HG02981 (cell line): ENCODE results near the gene ERN1.
"Not testable (repeated sequence)": the region's sequence is repeated elsewhere in the genome, so short reads cannot be mapped to it uniquely, and the experiment has no call there.

Experiments
- ATAC-seq: cut with Tn5 transposase; IDR thresholded peaks from one replicate; pipeline ENCODE4 v1.9.1; 2021; ENCODE audit warnings: mild to moderate bottlenecking, moderate library complexity; ENCODE audit not compliant: unreplicated experiment

Gene ERN1

DNA sequence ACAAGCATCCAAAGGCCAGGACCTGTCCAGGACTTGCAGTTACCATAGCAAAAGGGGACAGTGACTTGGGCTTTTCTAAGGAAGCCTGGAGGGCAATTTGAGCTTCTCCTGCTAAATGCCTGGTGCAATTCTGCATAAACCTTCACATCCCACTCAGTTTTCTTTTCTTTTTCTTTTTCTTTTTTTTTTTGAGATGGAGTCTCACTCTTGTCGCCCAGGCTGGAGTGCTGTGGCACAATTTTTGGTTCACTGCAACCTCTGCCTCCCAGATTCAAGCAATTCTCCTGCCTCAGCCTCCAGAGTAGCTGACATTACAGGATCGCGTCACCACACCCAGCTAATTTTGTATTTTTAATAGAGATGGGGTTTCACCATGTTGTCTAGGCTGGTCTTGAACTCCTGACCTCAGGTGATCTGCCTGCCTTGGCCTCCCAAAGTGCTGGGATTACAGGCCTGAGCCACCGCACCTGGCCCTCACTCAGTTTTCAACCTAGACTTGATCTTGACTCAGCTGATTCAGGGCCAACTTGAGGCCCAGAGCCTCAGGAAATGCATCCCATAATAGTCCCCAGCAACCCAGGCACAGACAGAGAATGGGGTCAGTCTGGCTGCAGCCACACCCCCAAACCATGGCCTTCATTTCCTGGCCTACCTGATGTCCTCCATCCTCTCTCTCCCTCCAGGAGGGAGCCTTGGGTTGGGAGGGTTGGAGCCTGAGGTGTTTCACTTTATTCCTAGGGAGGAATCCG lies 122.7 kb downstream of the ERN1 start:
- ATAC-seq = not testable (repeated sequence)

GRCh38 chr17:64006361-64007088 lies 123.4 kb downstream of the ERN1 start:
- ATAC-seq = no peak

DNA sequence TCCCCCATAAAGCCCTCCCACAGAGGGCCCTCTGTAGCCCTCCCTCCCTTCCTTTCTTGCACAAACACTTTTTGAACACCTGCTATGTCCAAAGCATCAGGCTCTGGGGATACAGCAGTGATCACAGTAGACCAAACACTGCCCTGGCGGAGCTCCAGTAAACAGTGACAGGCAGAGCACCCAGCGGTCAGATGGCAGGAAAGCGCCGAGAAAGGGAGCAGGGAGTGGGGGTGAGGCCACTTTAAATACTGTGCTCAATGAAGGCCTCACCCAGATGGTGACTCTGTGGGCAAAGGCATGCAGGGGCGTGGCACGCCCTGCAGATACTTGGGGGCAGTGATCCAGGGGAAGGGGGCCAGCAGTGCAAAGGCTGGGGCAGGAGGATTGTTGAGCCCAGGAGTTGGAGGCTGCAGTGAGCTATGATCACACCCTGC lies 124.2 kb downstream of the ERN1 start:
- no peak for ATAC-seq

GRCh38 chr17:64004903-64005733 lies 124.8 kb downstream of the ERN1 start:
- no peak for ATAC-seq

GRCh38 chr17:64004218-64004770 lies 125.7 kb downstream of the ERN1 start:
- no peak for ATAC-seq

DNA sequence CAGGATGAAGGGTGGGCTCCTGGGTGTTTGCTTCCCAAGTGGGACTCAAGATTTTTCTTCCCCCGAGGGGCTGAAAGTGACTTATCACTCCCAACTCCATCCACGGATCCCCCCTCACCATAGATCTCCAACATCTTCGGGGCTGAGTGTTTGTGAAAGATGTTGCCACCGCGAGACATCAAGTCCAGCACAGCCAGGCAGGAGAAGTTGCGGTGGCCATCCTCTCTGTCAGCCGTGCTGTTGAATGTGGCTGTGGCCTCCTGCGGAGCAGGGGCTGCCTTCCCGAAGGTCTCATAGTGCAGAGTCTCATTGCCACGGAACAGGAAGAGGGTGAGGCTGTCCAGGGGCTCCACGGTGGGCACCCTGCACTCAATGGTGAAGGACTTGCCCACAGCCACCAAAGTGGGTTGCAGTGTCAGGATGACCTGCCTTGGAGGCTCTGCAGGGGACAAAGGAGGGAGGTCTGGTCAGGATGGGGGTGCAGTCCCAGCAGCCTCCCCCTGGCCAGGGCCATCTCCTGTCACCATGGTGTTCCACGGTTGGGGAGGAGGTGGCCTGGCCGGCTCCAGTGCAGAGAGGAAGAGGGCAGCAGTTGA lies 126.3 kb downstream of the ERN1 start:
- ATAC-seq = no peak

- no peak for ATAC-seq
Observed at GRCh38 chr17:64002658-64003525, 127.1 kb downstream of the ERN1 start.

- no peak for ATAC-seq
Observed at GRCh38 chr17:64001763-64002529, 128.0 kb downstream of the ERN1 start.

- no peak for ATAC-seq
Observed at GRCh38 chr17:64001091-64001579, 128.8 kb downstream of the ERN1 start.

DNA sequence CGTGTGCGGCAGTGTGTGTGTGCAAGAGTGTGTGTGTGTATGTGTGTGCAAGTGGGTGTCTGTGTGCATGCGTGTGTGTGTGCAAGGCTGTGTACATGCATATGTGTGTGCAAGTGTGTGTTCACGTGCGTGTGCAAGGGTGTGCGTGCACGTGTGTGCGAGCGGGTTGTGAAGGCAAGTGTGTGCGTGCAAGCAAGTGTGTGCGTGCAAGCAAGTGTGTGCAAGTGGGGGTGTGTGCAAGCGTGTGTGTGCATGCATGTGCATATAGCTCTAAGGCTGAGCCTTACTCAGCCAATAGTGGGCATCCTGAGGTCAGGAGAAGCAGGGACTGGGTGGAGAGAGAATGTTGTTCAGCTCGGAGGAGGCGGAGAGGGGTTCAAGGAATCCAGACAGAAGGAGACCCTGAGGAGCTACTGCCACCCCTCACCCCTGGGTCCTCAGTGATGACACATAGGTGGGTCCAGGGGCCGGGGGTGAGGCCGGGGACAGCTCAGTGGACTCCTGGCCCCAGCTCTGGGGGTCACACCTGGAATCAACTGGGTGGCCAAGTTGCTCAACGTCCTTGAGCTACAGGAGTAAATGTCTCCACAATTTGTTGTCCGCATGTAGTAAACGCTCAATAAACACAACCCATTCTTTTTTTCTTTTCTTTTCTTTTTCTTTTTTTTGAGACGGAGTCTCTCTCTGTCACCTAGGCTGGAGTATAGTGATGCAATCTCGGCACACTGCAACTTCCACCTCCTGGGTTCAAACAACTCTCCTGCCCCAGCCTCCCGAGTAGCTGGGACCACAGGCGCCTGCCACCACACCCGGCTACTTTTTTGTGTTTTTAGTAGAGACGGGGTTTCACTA lies 130.0 kb downstream of the ERN1 start:
- ATAC-seq = no peak

DNA sequence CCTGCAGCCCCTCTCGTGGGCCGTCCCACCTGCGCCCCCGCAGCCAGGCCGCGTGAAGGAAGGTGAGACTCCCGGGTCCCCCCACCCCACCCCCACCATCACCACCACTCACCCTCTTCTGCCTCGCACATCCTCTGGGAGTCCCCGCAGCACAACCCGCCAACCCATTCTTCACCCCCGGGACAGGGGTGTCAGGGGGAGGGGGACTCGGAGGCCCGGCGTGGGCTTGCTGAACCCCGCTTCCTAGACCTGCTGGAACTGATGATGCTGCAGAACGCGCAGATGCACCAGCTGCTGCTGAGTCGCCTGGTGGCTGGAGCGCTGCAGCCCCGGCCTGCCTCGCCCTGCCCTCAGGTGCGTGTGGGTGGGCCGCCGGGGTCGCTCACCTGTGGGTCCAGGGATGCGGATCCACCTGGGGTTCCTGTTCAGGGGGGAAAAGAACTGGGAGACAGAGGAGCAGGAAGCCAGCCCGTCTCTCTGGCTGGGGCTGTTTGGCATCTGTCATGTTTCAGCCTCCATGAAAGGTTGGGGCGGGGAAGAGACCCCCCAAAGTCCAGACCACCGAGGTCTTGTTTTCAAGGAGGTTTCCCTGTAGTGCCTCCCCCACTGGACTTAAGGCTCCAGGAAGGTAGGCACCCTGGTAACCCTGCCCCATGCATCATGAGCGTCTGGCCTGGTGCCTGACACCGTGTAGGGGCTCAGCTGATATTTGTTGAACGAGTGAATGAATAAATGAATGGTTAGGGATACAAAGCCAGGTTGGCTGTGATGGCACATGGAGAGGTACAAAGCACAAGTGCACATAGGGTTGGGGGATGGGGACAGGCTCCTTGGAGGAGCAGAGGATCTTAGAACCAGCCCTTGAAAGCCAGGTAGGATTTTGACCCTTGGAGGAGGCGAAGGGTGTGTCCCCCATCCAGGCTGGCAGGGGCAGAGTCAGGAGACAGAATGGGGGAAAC lies 130.9 kb downstream of the ERN1 start:
- no peak for ATAC-seq

DNA sequence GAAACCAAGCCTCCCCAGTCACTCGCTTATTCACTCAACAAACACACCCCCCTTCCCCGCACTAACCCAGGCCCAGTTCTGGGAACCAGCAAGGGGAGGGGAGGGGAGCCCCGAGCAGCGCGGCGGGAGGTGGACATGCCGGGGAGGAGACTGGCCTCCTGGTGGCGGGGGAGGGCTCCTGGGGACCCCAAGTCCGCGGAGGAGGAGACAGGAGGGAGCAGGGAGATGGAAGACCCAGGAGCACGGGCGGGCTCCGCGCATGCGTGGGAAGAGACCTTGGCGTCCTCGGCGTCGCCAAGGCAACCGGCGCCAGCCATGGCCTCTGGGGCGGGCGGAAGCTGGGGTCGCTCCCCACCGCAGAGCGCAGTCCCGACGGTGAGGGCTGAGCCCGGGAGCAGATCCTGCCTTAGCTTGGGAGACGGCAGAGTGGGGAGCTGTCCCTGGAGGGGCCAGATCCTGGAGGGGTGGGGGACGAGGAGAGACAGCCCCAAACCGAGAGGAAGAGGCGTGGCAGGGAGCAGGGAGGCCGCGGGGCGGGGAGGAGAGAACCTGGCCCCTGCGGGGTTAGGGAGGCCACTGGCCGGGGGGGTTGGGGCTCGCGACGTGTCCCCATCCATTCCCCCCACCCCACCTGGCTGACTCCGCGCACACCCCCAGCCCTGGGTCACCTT lies 131.8 kb downstream of the ERN1 start, which contains the start of gene PRR29:
TSS of gene PRR29 (plus strand) at position 302 of the 671 bp plus-strand sequence. CDS start at position 316, 14 bp downstream.
- ATAC-seq = peak; percentile 65

DNA sequence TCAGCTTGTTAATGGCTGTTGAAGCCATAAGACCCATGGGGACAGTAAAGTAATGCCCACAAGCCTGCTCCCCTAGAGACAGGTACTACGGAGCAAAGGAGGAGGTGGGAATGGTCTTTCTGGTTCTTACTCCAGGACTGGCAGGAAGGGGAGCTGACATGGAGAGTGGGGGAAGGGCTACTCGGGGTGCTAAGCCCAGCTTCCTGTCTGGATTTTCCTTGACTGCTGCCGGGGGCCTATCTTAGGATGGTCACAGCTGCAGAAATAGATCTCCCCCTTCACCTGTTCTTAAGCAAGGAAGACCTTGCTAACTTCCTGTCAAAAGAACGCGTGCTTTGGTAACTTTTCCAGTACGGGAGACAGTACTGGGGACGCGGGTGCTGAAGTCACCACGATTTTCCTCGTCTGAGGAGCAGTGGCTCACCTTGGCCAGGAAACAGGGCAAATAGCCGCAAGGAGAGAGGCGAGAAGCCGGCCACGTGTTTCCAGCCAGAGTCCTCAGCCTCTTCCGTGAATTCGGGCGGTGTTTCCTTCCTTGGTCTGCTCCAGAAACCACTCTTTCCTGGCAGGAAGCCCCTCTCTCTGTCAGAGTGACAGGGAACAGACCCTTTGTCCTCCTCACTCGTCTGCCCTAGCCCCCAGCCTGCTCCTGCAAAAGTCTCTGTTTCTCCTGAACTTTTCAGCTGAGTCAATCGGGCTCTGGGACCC lies 132.4 kb downstream of the ERN1 start:
- no peak for ATAC-seq

DNA sequence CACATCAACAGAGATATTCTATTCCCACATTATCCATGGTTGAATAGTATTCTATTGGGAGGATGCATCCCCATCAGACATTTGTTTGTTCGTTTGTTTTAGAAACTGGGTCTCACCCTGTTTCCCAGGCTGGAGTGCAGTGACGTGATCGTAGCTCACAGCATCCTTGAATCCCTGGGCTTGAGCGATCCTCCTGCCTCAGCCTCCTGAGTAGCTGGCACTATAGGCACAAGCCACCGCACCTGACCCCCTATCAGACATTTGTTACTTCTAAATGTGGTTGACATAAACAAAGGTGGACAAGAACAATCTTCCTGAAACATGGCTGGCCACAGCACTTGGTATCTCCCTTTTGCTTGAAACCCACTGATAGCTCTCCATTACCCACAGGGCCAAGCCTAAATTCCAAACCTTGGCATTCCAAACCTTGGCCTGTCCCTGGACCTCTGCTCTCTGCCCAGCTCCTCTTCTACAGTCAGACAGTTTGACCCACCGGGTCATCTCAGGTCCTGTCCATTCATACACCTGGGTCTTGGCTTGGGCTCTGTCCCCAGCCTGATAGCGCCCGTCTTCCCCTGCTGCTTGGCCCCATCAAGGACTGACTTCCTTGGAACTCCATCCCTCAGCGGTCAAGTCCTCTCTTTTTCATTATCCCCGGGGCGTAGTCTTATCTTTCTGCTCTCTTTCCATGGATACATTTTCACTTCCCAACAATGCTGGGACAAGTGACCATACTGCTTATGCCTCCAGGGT lies 133.3 kb downstream of the ERN1 start:
- no peak for ATAC-seq

GRCh38 chr17:63995626-63996025 lies 134.3 kb downstream of the ERN1 start:
- no peak for ATAC-seq
